Kidney epithelial cell (primary cell): ENCODE results near the gene NMRK2. TPM values are rescaled to one million over a fixed set of nuclear protein-coding genes. Genes with fewer than 3 reads are reported as not detected.
"Not testable (repeated sequence)": the region's sequence is repeated elsewhere in the genome, so short reads cannot be mapped to it uniquely, and the experiment has no call there.

Source experiments
- DNase-seq: peaks from one replicate; pipeline ENCODE4 v3.0.0-alpha.2; 2010; ENCODE audit warnings: low read depth
- H3K27me3 ChIP-seq: 2 replicates; pipeline ENCODE4 v1.6.0; 2011; ENCODE audit warnings: low read length; ENCODE audit not compliant: control insufficient read depth, insufficient read depth
- H3K36me3 ChIP-seq: 2 replicates; pipeline ENCODE4 v1.5.1; 2011; ENCODE audit warnings: low read length; ENCODE audit not compliant: control insufficient read depth, insufficient read depth
- H3K4me3 ChIP-seq: 2 replicates; pipeline ENCODE4 v1.5.1; 2011; ENCODE audit warnings: low read depth, mild to moderate bottlenecking, control low read depth, low read length
- total RNA-seq: library from RNA; depleted of rRNA; stranded (reverse); fragments of >200 nt; gene quantifications from 2 replicates; pipeline ENCODE4 v1.2.3, GENCODE V29; 2015
- TF ChIP-seq, protein P1 (sequence below): IDR thresholded peaks from 2 replicates; pipeline ENCODE4 v1.5.1; 2011; ENCODE audit warnings: mild to moderate bottlenecking, moderate library complexity, low read length, control low read depth, inconsistent platforms; ENCODE audit not compliant: insufficient read depth, poor library complexity, severe bottlenecking

Gene NMRK2
- total RNA-seq, 1 donor from 2014 or later, result not detected

- TF ChIP-seq, protein P1, sequence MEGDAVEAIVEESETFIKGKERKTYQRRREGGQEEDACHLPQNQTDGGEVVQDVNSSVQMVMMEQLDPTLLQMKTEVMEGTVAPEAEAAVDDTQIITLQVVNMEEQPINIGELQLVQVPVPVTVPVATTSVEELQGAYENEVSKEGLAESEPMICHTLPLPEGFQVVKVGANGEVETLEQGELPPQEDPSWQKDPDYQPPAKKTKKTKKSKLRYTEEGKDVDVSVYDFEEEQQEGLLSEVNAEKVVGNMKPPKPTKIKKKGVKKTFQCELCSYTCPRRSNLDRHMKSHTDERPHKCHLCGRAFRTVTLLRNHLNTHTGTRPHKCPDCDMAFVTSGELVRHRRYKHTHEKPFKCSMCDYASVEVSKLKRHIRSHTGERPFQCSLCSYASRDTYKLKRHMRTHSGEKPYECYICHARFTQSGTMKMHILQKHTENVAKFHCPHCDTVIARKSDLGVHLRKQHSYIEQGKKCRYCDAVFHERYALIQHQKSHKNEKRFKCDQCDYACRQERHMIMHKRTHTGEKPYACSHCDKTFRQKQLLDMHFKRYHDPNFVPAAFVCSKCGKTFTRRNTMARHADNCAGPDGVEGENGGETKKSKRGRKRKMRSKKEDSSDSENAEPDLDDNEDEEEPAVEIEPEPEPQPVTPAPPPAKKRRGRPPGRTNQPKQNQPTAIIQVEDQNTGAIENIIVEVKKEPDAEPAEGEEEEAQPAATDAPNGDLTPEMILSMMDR, result no peak
- no peak for DNase-seq
- Histone ChIP-seq H3K36me3 (no peaks in the 10 kb centered on the region), H3K27me3 (no peaks in the 10 kb centered on the region), H3K4me3 (no peak overlapping the region)
These were observed 21.2 kb downstream of the NMRK2 start for GRCh38 chr19:3954107-3954506.

DNA sequence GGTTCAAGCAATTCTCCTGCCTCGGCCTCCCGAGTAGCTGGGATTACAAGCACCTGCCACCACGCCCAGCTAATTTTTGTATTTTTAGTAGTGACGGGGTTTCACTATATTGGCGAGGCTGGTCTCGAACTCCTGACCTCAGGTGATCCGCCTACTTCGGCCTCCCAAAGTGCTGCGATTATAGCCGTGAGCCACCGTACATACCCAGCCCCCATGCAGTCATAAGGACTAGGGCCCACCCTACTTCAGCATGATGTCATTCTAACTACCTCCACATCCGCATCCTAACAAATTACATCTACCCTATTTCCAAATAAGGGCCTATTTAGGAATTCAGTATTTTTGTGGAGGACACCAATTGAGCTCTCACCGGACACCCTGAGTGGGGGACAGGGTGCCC lies 22.4 kb downstream of the NMRK2 start:
- H3K36me3 ChIP-seq, H3K27me3 ChIP-seq, H3K4me3 ChIP-seq, DNase-seq: not testable (repeated sequence)

DNA sequence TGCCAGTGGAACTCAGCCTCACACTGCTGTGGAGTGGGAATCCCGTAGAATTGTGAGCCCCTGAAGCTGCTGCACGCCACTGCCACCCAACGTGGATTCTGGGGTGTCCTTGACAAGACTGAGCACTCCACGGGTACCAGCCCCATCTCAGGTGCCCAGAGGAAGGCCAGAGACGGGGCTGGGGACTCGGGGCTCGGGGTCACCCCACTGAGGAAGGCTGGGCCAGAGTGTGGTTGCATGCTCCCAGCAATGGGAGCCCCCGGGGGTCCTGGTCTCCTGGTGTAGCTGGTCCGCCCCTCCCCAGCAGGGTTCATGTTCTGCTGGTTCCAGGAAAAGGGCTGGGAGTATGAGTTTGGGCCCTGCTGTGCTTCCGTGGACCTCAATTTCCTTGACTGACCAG lies 22.8 kb downstream of the NMRK2 start:
- DNase-seq, result no peak
- Histone ChIP-seq H3K4me3 (no peak overlapping the region), H3K27me3 (no peaks in the 10 kb centered on the region), H3K36me3 (no peaks in the 10 kb centered on the region)
- TF ChIP-seq, protein P1, result no peak

GRCh38 chr19:3958836-3959765 lies 26.2 kb downstream of the NMRK2 start:
- Histone ChIP-seq H3K27me3 (no peaks in the 10 kb centered on the region), H3K4me3 (no peak overlapping the region), H3K36me3 (peaks cover 1% of the 10 kb centered on the region)
- TF ChIP-seq, protein P1, result no peak
- DNase-seq, result no peak

DNA sequence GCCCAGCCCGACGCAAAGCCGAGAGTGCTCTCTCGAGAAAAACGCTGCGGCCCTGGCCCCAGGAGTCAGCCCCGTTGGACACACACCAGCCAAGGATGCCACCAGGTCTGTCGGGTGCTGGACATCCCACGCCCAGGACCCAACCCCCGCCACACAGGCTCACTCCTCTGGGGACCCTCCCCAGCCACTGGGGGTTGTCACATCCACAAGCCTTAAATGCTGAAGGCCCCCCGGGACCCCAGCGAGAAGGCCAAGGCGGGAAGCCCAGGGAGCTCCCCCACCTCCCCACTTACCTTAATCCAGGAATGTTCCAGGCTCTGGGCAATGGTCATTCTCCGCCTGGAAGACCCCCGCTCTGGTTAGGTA lies 26.9 kb downstream of the NMRK2 start:
- no peak for DNase-seq
- peaks cover 1% of the 10 kb centered on the region for H3K36me3 ChIP-seq
- TF ChIP-seq, protein P1, result no peak
- H3K4me3 ChIP-seq, result no peak overlapping the region
- no peaks in the 10 kb centered on the region for H3K27me3 ChIP-seq

- H3K4me3 ChIP-seq, result no peak overlapping the region
- no peak for DNase-seq
- H3K36me3 ChIP-seq, result peaks cover 2% of the 10 kb centered on the region
- H3K27me3 ChIP-seq, result no peaks in the 10 kb centered on the region
- TF ChIP-seq, protein P1, result no peak
These were observed 28.1 kb downstream of the NMRK2 start for GRCh38 chr19:3961007-3961406.
